Gastrocnemius medialis (tissue), 4 donors: Measurements from ENCODE around the gene GPRC5C. TPM values are rescaled to one million over a fixed set of nuclear protein-coding genes. Genes with fewer than 3 reads are reported as not detected.
A peak's percentile ranks its signal among the peaks of the same experiment; 100 is the strongest.

ENCODE experiments used
- ATAC-seq, 2 donors: fragments of 150-250 bp; one replicate each; pipeline ENCODE4 v1.9.1; 2016
- DNase-seq, 2 donors: peaks; one replicate each; pipeline ENCODE4 v3.0.0-alpha.2; 2019
- H3K27ac ChIP-seq, 4 donors: fragments of 200-600 bp; sonication (generic); 1 replicate in 1 of 4; 2 replicates in 3 of 4; pipeline ENCODE4 v1.5.1; 2016 to 2018; ENCODE audit warnings: mild to moderate bottlenecking in 2 of 4, moderate library complexity in 1 of 4
- H3K27me3 ChIP-seq, 3 donors: fragments of 200-600 bp; sonication (generic) in 2 of 3; 1 replicate in 1 of 3; 2 replicates in 2 of 3; pipeline versions ENCODE4 v1.5.1 to v1.6.0; 2016 to 2019; ENCODE audit warnings: mild to moderate bottlenecking in 1 of 3, moderate library complexity in 1 of 3
- H3K36me3 ChIP-seq, 2 donors: fragments of 200-600 bp; sonication (generic) in 1 of 2; one replicate each; pipeline ENCODE4 v1.5.1; 2017 to 2018
- H3K4me1 ChIP-seq, 2 donors: fragments of 200-600 bp; sonication (generic) in 1 of 2; one replicate each; pipeline ENCODE4 v1.5.1; 2016 to 2017; ENCODE audit warnings: mild to moderate bottlenecking in 2 of 2
- H3K4me3 ChIP-seq, 4 donors: fragments of 200-600 bp; sonication (generic) in 3 of 4; 1 replicate in 1 of 4; 2 replicates in 3 of 4; pipeline ENCODE4 v1.5.1; 2016 to 2019; ENCODE audit warnings: mild to moderate bottlenecking in 2 of 4
- H3K9me3 ChIP-seq, 3 donors: fragments of 200-600 bp; sonication (generic) in 2 of 3; 1 replicate in 1 of 3; 2 replicates in 2 of 3; pipeline ENCODE4 v1.5.1; 2016 to 2019
- POLR2A ChIP-seq, 2 donors: fragments of 450-650 bp; IDR thresholded peaks; one replicate each; pipeline ENCODE4 v1.6.1; 2017; ENCODE audit warnings: antibody characterized with exemption in 2 of 2, mild to moderate bottlenecking in 2 of 2, moderate library complexity in 2 of 2
- in situ Hi-C, 4 donors: fragments of 200-750 bp; cut with MboI; loops; one replicate each; pipeline versions ENCODE4 v1.15.0 to v1.8.0; 2017; ENCODE audit warnings: low sequenced_read_pairs in 4 of 4
- intact Hi-C: fragments of 100-400 bp; cut with DNase I; formaldehyde crosslinking; loops from one replicate; pipeline ENCODE4 v1.15.1; 2023; ENCODE audit warnings: low total_unique reads
- total RNA-seq, 4 donors: library from RNA; depleted of rRNA; stranded (reverse); fragments of >200 nt; gene quantifications; one replicate each; pipeline versions ENCODE4 v1.1.0 to v1.2.3, GENCODE V29; 2016
- TF ChIP-seq, protein P1 (sequence below), 5 experiments: fragments of 450-650 bp in 3 of 5; fragments of 200-600 bp in 2 of 5; sonication (generic) in 2 of 5; IDR thresholded peaks in 4 of 5; conservative IDR thresholded peaks in 1 of 5; 1 replicate in 4 of 5; 2 replicates in 1 of 5; pipeline ENCODE4 v1.5.1; 2016 to 2019; ENCODE audit warnings: antibody characterized with exemption in 5 of 5, mild to moderate bottlenecking in 3 of 5, moderate library complexity in 3 of 5

The GPRC5C gene
- total RNA-seq, 4 donors from 2014 or later: 80.4 to 138 (median 127) TPM

- Histone ChIP-seq H3K27ac (peak overlapping the region; percentile 92 to 98 (median 97)), H3K36me3 (no peaks in the 10 kb centered on the region), H3K4me1 (peaks cover 76 to 84% of the 10 kb centered on the region in 2 donors), H3K27me3 (no peaks in the 10 kb centered on the region), H3K4me3 (peak overlapping the region in 3 of 4 donors; percentile 8 to 30 (median 21)), H3K9me3 (no peaks in the 10 kb centered on the region)
- in situ Hi-C loops: no loop called here
- ATAC-seq: peak; percentile 60 to 64
- intact Hi-C loops: loop anchor here (5.0 kb wide), 1 partner anchor 235 kb away; the partner anchor contains the start of gene TTYH2
- peak; percentile 90 to 98 for DNase-seq
- TF ChIP-seq, protein P1, sequence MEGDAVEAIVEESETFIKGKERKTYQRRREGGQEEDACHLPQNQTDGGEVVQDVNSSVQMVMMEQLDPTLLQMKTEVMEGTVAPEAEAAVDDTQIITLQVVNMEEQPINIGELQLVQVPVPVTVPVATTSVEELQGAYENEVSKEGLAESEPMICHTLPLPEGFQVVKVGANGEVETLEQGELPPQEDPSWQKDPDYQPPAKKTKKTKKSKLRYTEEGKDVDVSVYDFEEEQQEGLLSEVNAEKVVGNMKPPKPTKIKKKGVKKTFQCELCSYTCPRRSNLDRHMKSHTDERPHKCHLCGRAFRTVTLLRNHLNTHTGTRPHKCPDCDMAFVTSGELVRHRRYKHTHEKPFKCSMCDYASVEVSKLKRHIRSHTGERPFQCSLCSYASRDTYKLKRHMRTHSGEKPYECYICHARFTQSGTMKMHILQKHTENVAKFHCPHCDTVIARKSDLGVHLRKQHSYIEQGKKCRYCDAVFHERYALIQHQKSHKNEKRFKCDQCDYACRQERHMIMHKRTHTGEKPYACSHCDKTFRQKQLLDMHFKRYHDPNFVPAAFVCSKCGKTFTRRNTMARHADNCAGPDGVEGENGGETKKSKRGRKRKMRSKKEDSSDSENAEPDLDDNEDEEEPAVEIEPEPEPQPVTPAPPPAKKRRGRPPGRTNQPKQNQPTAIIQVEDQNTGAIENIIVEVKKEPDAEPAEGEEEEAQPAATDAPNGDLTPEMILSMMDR (IDR thresholded peaks at IDR 0.05 in 4 of 5, conservative IDR thresholded peaks at IDR 0.05 in 1 of 5): peak in 3 of 5 experiments; percentile 17 to 26 (median 20)
- TF ChIP-seq POLR2A (IDR thresholded peaks at IDR 0.05): peak; percentile 54 to 69
Measured at GRCh38 chr17:74446551-74447500, 14.9 kb downstream of the GPRC5C start.

DNA sequence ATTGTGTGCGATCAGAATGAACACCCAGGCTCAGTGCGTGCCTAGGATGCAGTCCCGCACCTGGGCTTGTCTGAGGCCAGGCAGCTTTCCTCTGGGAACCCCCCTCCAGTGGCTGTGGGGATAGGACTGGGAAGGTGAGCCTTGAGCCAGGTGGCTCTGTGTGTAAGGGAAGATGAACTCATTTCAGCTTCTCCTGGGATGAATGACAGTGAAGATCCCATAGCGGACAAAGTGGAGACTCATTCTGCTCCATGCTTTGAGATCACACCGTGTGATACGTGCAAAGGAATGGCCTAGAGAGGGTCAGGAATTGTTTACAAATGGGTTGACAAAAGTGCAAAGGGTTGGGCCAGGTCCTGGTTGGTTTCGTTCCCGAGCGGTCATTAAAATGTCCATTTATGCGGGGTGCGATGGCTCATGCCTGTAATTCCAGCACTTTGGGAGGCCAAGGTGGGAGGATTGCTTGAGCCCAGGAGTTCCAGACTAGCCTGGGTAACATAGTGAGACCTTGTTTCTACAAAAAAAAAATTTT is 15.8 kb downstream of the GPRC5C start:
- TF ChIP-seq POLR2A (IDR thresholded peaks at IDR 0.05): no peak
- TF ChIP-seq, protein P1 (IDR thresholded peaks at IDR 0.05 in 4 of 5, conservative IDR thresholded peaks at IDR 0.05 in 1 of 5): no peak
- Histone ChIP-seq H3K36me3 (no peaks in the 10 kb centered on the region), H3K9me3 (no peaks in the 10 kb centered on the region), H3K27me3 (no peaks in the 10 kb centered on the region), H3K4me1 (peaks cover 79 to 80% of the 10 kb centered on the region in 2 donors), H3K27ac (peak overlapping the region; percentile 92 to 98 (median 97)), H3K4me3 (peak overlapping the region in 1 of 4 donors; percentile 21)
- peak in 1 of 2 donors; percentile 33 for DNase-seq
- in situ Hi-C loops (no loop called here), intact Hi-C loops (loop anchor here (5.0 kb wide), 1 partner anchor 235 kb away; the partner anchor contains the start of gene TTYH2)
- ATAC-seq: no peak

- in situ Hi-C loops (no loop called here), intact Hi-C loops (loop anchor here (5.0 kb wide), 1 partner anchor 236 kb away; the partner anchor contains the start of gene TTYH2)
- Histone ChIP-seq H3K36me3 (no peaks in the 10 kb centered on the region), H3K9me3 (no peaks in the 10 kb centered on the region), H3K27ac (peak overlapping the region; percentile 92 to 98 (median 97)), H3K27me3 (no peaks in the 10 kb centered on the region), H3K4me1 (peaks cover 79 to 80% of the 10 kb centered on the region in 2 donors), H3K4me3 (no peak overlapping the region)
- TF ChIP-seq POLR2A (IDR thresholded peaks at IDR 0.05): no peak
- TF ChIP-seq, protein P1 (IDR thresholded peaks at IDR 0.05 in 4 of 5, conservative IDR thresholded peaks at IDR 0.05 in 1 of 5): no peak
- no peak for DNase-seq
- ATAC-seq: no peak
Measured at GRCh38 chr17:74448756-74449155, 16.9 kb downstream of the GPRC5C start.

DNA sequence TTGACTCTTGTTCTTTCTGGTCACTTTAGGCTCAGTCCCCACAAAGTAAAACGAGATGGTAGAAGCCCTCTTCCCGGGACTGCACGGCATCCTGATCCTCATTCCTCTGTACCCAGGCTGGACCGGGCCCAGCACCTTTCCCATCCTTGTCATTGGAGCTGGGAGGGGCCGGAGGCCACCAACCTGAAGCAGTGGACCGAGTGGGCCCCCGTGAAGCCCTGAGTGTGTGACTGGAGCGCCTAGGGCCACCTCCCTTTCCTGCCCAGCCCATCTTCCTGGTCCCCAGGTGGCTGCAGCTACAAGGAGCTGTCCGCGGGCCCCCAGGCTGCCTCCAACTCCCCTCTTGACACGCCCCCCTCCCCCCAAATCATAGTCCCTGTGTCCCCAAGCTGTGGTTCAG is 17.4 kb downstream of the GPRC5C start:
- DNase-seq: peak in 1 of 2 donors; percentile 23
- in situ Hi-C loops: no loop called here

More for the DNA sequence above, 17.4 kb downstream of the GPRC5C start:
- no peak for ATAC-seq
- TF ChIP-seq, protein P1 (IDR thresholded peaks at IDR 0.05 in 4 of 5, conservative IDR thresholded peaks at IDR 0.05 in 1 of 5): no peak
- no peak for TF ChIP-seq POLR2A (IDR thresholded peaks at IDR 0.05)
- Histone ChIP-seq H3K27ac (peak overlapping the region; percentile 92 to 98 (median 97)), H3K27me3 (no peaks in the 10 kb centered on the region), H3K4me1 (peaks cover 75% of the 10 kb centered on the region in 2 donors), H3K36me3 (no peaks in the 10 kb centered on the region), H3K9me3 (no peaks in the 10 kb centered on the region), H3K4me3 (no peak overlapping the region)
- intact Hi-C loops: loop anchor here (5.0 kb wide), 1 partner anchor 237 kb away; the partner anchor contains the start of gene TTYH2
